Testis (tissue), 3 donors: ENCODE data around the gene ARSG. TPM values are rescaled to one million over a fixed set of nuclear protein-coding genes. Genes with fewer than 3 reads are reported as not detected.

Experiments used
- DNase-seq: peaks from one replicate; pipeline ENCODE4 v3.0.0-alpha.2; 2019
- H3K27ac ChIP-seq, 2 donors: fragments of 200-600 bp; sonication (generic); one replicate each; pipeline ENCODE4 v1.5.1; 2019
- H3K27me3 ChIP-seq: fragments of 200-600 bp; sonication (generic); one replicate; pipeline ENCODE4 v1.5.1; 2019
- H3K36me3 ChIP-seq: fragments of 200-600 bp; sonication (generic); one replicate; pipeline ENCODE4 v1.5.1; 2017; ENCODE audit warnings: low read depth; ENCODE audit errors: missing control alignments
- H3K4me1 ChIP-seq: fragments of 200-600 bp; sonication (generic); one replicate; pipeline ENCODE4 v1.5.1; 2019
- H3K4me3 ChIP-seq, 2 donors: fragments of 200-600 bp; sonication (generic); one replicate each; pipeline ENCODE4 v1.5.1; 2017 to 2019
- H3K9me3 ChIP-seq: fragments of 200-600 bp; sonication (generic); one replicate; pipeline ENCODE4 v1.5.1; 2017
- CTCF ChIP-seq, 3 experiments: fragments of 450-650 bp in 2 of 3; fragments of 200-600 bp in 1 of 3; sonication (generic) in 1 of 3; IDR thresholded peaks; one replicate each; pipeline ENCODE4 v1.5.1; 2016 to 2019; ENCODE audit warnings: antibody characterized with exemption in 3 of 3, mild to moderate bottlenecking in 2 of 3, moderate library complexity in 1 of 3
- POLR2A ChIP-seq: fragments of 450-650 bp; IDR thresholded peaks from one replicate; pipeline ENCODE4 v1.6.1; 2017; ENCODE audit warnings: antibody characterized with exemption, mild to moderate bottlenecking, moderate library complexity
- WGBS, 2 donors: methylation state at CpG; one replicate each; pipeline ENCODE4 v1.1.5; 2018; 5-methylcytosine and 5-hydroxymethylcytosine counted together
- intact Hi-C: fragments of 100-400 bp; cut with DNase I; formaldehyde crosslinking; loops from one replicate; pipeline ENCODE4 v1.15.1; 2023; ENCODE audit warnings: low total_unique reads
- polyA plus RNA-seq: library from polyadenylated mRNA; stranded (reverse); fragments of 350-450 nt; fragmentation: Illumina TruSeq; extraction: RNeasy Lipid Tissue Mini Kit (QIAGEN cat#74804); gene quantifications from one replicate; pipeline ENCODE4 v1.2.3, GENCODE V29; 2014; ENCODE audit warnings: low read depth, low replicate concordance; ENCODE audit not compliant: insufficient read depth
- total RNA-seq, 2 donors: library from RNA; depleted of rRNA; stranded (reverse); fragments of >200 nt; gene quantifications; one replicate each; pipeline ENCODE4 v1.2.3, GENCODE V29; 2016

The ARSG gene
- total and polyA plus RNA-seq, 3 donors from 2014 or later = 7.4 to 16.9 (median 12.5) TPM

- TF ChIP-seq CTCF (IDR thresholded peaks at IDR 0.05) = no peak
- no peak for TF ChIP-seq POLR2A
- H3K9me3 ChIP-seq = no peaks in the 10 kb centered on the region
- H3K36me3 ChIP-seq = no peaks in the 10 kb centered on the region
- no peaks in the 10 kb centered on the region for H3K27me3 ChIP-seq
- DNase-seq = no peak
- 79% methylated on average over 15 of the region's 15 CpGs for WGBS, 2 donors
- intact Hi-C loops = no loop called here
- H3K4me3 ChIP-seq = no peak overlapping the region
- H3K27ac ChIP-seq = no peak overlapping the region
- H3K4me1 ChIP-seq = peaks cover 21% of the 10 kb centered on the region
Measured at GRCh38 chr17:68381076-68381900, 90.0 kb downstream of the ARSG start.

- intact Hi-C loops = no loop called here
- H3K9me3 ChIP-seq = no peaks in the 10 kb centered on the region
- no peak overlapping the region for H3K4me3 ChIP-seq
- no peak overlapping the region for H3K27ac ChIP-seq
- H3K4me1 ChIP-seq = peaks cover 14% of the 10 kb centered on the region
- TF ChIP-seq POLR2A (no peak), CTCF (IDR thresholded peaks at IDR 0.05) (no peak)
- H3K27me3 ChIP-seq = no peaks in the 10 kb centered on the region
- no peak for DNase-seq
- 82 to 91% methylated on average over 3 of the region's 3 CpGs for WGBS, 2 donors
- H3K36me3 ChIP-seq = no peaks in the 10 kb centered on the region
Measured at GRCh38 chr17:68382582-68383085, 91.3 kb downstream of the ARSG start.

GRCh38 chr17:68383120-68383442 lies 91.8 kb downstream of the ARSG start:
- Histone ChIP-seq H3K4me1 (peaks cover 10% of the 10 kb centered on the region), H3K9me3 (no peaks in the 10 kb centered on the region), H3K36me3 (no peaks in the 10 kb centered on the region), H3K27ac (no peak overlapping the region), H3K4me3 (no peak overlapping the region), H3K27me3 (no peaks in the 10 kb centered on the region)
- TF ChIP-seq POLR2A = no peak
- no peak for TF ChIP-seq CTCF (IDR thresholded peaks at IDR 0.05)
- WGBS, 2 donors = 73 to 88% methylated on average over 4 of the region's 4 CpGs
- intact Hi-C loops = no loop called here
- DNase-seq = no peak

- Histone ChIP-seq H3K27ac (no peak overlapping the region), H3K4me1 (peaks cover 7% of the 10 kb centered on the region), H3K36me3 (no peaks in the 10 kb centered on the region), H3K4me3 (no peak overlapping the region), H3K27me3 (no peaks in the 10 kb centered on the region), H3K9me3 (no peaks in the 10 kb centered on the region)
- TF ChIP-seq CTCF (IDR thresholded peaks at IDR 0.05) (no peak), POLR2A (no peak)
- no peak for DNase-seq
- intact Hi-C loops = no loop called here
- WGBS, 2 donors = 61 to 63% methylated on average over 15 to 16 of the region's 16 CpGs
Measured at GRCh38 chr17:68383443-68384321, 92.4 kb downstream of the ARSG start.
